Measurements from ENCODE around the gene NT5DC1.

The NT5DC1 gene

DNA sequence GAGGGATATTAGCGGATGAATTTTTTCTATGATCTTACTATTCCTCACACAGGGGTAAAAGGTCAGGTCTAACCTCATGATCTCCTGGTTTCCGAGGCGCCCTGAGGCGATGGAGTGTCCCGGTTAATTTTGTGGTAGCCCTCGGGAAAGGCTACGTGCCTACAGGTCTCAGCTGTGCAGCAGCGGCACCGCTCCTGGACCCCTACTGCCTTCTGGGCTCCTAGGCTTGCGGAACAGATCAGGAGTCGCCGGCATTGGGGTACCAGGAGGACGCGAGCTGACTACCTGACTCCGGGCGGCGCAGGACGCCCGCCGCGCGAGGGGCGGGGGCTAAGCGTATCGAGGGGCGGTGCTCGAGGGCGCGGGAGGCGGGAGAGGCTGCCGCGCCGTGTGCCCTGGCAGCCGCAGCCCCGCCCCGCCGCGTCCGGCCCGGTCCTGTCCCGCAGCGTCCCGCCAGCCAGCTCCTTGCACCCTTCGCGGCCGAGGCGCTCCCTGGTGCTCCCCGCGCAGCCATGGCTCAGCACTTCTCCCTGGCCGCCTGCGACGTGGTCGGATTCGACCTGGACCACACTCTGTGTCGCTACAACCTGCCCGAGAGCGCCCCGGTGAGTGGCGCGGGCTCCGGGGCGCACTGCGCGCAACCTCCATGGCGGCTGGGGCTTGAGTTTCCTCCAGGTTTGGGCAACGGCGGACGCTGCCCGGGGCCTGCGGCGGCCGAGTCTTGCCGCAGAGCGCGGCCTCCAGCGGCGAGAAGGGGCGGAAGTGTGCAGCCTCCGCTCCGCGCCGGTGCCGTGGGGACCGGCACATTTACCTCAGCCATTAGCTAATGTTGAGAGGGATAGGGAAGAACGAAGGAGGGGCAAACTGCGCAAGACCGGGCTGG is at the start of gene NT5DC1:
NT5DC1 (plus strand) TSS at position 435 of the 883 bp plus-strand sequence; CDS start at position 513, 78 bp downstream.
- TF ChIP-seq CTCF (IDR thresholded peaks at IDR 0.05): no peak
- Histone ChIP-seq H3K36me3 (no peaks in the 10 kb centered on the region), H3K9me3 (no peaks in the 10 kb centered on the region), H3K4me3 (ENCODE audit: low read depth in 1 of 2, low read length in 1 of 2) (peak within 1 kb of the TSS; percentile 71 to 77), H3K27me3 (no peaks in the 10 kb centered on the region), H3K4me1 (ENCODE audit: control insufficient read depth in 1 of 2, insufficient read depth in 1 of 2, low read depth in 1 of 2, low read length in 1 of 2) (peaks cover 32% of the 10 kb centered on the region in 2 experiments), H3K27ac (peak within 1 kb of the TSS; percentile 91)

GRCh38 chr6:116051244-116051643 is 49.4 kb upstream of the NT5DC1 start:
- Histone ChIP-seq H3K4me1 (ENCODE audit: control insufficient read depth in 1 of 2, insufficient read depth in 1 of 2, low read depth in 1 of 2, low read length in 1 of 2) (no peaks in the 10 kb centered on the region), H3K27me3 (no peaks in the 10 kb centered on the region), H3K27ac (no peak overlapping the region), H3K36me3 (no peaks in the 10 kb centered on the region), H3K4me3 (ENCODE audit: low read depth in 1 of 2, low read length in 1 of 2) (no peak overlapping the region), H3K9me3 (no peaks in the 10 kb centered on the region)
- no peak for TF ChIP-seq CTCF (IDR thresholded peaks at IDR 0.05)

DNA sequence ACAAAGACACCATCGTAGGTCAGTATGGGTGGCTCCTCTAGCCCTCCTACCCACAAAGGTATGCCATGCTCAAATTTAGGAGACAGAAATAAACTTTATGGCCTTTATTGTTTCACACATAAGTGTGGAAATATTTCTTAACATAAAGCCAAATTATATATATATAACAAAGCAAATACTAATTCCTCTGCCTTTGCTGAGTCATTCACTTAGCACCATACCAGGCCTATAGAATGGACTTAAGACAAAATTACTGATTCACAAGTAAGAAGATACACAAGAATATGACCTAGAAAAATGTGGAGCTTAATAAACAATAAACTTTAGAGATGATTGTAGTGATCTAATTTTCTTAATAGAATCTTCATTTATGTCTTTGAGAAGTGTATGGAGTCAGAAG is 45.1 kb upstream of the NT5DC1 start:
- no peaks in the 10 kb centered on the region for H3K9me3 ChIP-seq
- no peak overlapping the region for H3K27ac ChIP-seq
- H3K27me3 ChIP-seq: no peaks in the 10 kb centered on the region
- H3K36me3 ChIP-seq: no peaks in the 10 kb centered on the region
- no peak overlapping the region for H3K4me3 ChIP-seq (ENCODE audit: low read depth in 1 of 2, low read length in 1 of 2)
- no peaks in the 10 kb centered on the region for H3K4me1 ChIP-seq (ENCODE audit: control insufficient read depth in 1 of 2, insufficient read depth in 1 of 2, low read depth in 1 of 2, low read length in 1 of 2)
- no peak for TF ChIP-seq CTCF (IDR thresholded peaks at IDR 0.05)

- no peak overlapping the region for H3K4me3 ChIP-seq (ENCODE audit: low read depth in 1 of 2, low read length in 1 of 2)
- no peaks in the 10 kb centered on the region for H3K9me3 ChIP-seq
- no peaks in the 10 kb centered on the region for H3K27me3 ChIP-seq
- no peaks in the 10 kb centered on the region for H3K4me1 ChIP-seq (ENCODE audit: control insufficient read depth in 1 of 2, insufficient read depth in 1 of 2, low read depth in 1 of 2, low read length in 1 of 2)
- no peak for TF ChIP-seq CTCF (IDR thresholded peaks at IDR 0.05)
- no peaks in the 10 kb centered on the region for H3K36me3 ChIP-seq
- no peak overlapping the region for H3K27ac ChIP-seq
These were observed 42.9 kb upstream of the NT5DC1 start for GRCh38 chr6:116057766-116058165.

GRCh38 chr6:116059713-116060571 is 40.7 kb upstream of the NT5DC1 start:
- no peak overlapping the region for H3K27ac ChIP-seq

More at GRCh38 chr6:116059713-116060571, 40.7 kb upstream of the NT5DC1 start:
- no peak for TF ChIP-seq CTCF (IDR thresholded peaks at IDR 0.05)
- no peaks in the 10 kb centered on the region for H3K4me1 ChIP-seq (ENCODE audit: control insufficient read depth in 1 of 2, insufficient read depth in 1 of 2, low read depth in 1 of 2, low read length in 1 of 2)
- H3K9me3 ChIP-seq: no peaks in the 10 kb centered on the region
- no peaks in the 10 kb centered on the region for H3K36me3 ChIP-seq
- no peak overlapping the region for H3K4me3 ChIP-seq (ENCODE audit: low read depth in 1 of 2, low read length in 1 of 2)
- no peaks in the 10 kb centered on the region for H3K27me3 ChIP-seq

Measured in neutrophil (primary cell).